ENCODE measurements around the gene SEC61A2.
"Not testable (repeated sequence)": the region's sequence is repeated elsewhere in the genome, so short reads cannot be mapped to it uniquely, and the experiment has no call there.

SEC61A2 gene

DNA sequence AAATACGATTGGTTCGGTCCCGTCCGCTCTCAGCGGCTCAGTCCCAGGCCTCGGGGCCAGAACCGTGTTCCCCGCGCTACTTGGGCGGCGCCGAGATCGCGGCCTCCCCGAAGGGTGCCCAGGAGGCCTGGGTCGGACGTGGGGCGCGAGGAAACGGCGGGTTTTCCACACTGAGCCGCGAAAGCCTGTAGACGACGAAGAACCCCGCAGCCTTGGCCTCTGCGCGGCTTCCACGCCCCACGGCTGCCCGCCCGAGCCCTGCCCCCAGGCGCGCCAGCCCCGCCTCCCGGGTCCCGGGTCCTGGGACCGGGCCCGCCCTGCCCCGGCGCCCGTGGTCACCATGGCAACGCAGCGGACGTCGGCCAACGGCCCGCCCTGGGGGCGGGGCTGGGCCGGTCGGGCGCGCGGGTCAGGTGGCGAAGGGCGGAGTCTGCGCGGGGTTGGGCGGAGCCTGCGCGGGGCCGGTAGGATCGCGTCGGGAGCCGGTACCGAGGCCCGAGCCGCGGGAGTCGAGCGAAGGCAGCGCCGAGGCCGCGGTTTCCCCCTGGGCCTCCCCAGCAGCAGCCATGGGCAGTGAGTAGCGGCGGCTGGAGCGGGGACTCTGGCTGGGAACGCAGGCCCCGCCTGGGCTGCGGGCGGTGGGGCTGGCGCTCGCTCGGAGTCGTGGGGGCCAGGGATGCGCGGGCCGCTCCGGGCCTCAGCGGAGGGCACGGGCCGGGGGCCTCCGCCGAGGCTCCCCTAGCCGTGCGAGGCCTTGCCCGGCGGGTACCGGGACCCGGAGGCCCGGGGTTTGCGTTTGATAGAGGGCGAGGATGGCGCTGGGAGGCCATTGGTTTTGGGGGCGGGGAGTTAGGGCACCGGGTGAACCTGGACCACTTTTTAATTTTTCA lies at the start of gene SEC61A2:
Gene SEC61A2 (plus strand): TSS at position 456 of the 890 bp plus-strand sequence. CDS start 111 bp downstream, at position 567.
- peak; percentile 98 for DNase-seq

DNA sequence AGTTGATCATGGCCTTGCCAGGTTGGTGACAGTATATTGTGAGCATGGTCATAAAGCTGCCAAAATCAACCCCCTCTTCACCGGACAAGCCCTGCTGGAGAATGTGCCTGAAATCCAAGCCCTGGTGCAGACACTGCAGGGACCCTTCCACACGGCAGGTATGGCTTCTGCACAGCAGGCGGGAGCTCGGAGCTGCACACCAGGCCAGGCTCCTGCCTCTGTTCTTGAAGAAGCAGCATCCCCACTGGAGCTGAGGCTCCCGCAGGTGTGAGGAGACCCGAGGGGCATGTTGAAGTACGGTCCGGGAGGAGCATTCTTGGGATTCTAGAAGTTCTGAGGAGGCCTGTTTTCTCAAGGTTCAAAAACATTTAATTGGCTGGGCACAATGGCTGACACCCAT lies 48.0 kb upstream of the SEC61A2 start:
- DNase-seq = no peak

DNA sequence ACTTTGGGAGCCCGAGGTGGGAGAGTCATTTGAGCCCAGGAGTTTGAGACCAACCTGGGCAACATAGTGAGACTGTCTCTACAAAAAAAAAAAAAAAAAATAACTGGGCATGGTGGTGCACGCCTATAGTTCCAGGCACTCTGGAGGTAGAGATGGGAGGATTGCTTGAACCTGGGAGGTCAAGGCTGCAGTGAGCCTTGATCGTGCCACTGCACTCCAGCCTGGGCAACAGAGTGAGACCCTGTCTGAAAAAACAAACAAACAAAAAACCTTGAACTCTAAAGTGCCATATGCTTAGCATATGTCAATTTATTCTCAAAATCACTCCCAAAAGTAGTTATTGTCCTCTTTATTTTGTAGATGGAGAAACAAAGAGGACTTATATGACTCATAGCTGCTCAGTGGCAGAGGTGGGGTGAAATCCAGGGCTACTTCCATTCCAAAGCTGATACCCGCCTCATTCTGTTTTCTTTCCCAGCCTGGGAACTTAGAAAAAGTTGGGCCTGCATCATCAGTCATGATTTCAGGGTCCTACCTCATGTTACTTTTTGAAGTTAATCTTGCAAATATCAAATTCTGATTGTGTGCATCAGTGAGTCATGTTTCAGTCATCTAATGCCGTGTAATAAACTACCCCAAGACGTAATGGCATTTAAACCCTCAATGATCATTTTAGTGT lies 47.5 kb upstream of the SEC61A2 start:
- no peak for DNase-seq

DNA sequence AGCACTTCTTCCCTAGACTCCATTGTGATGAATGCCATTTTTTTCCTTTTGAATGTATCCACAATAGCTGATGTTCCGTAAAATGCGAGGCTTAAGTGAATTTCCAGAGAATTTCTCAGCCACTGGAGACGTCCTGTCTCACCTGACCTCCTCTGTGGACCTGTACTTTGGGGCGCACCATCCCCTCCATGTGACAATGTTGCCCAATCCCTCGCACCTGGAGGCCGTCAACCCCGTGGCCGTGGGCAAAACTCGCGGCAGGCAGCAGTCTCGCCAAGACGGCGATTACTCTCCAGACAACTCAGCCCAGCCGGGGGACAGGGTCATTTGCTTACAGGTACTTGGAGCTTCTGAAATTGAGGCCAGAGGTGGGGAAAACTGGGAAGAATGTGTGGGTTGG lies 40.6 kb upstream of the SEC61A2 start:
- no peak for DNase-seq

DNA sequence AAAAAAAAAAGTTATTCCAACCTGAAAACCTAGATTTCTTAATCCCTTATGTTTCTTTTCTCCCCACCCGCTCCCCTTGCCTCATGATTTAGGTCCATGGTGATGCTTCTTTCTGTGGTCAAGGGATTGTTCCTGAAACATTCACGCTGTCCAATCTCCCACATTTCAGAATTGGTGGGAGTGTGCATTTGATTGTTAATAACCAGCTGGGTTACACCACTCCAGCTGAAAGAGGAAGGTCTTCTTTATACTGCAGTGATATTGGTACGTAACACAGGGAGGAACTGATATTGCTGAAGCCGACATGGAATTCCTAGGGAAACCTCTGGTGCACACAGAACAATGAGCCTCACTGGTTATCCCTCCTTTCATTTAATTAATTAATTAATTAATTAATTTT lies 38.1 kb upstream of the SEC61A2 start:
- no peak for DNase-seq

DNA sequence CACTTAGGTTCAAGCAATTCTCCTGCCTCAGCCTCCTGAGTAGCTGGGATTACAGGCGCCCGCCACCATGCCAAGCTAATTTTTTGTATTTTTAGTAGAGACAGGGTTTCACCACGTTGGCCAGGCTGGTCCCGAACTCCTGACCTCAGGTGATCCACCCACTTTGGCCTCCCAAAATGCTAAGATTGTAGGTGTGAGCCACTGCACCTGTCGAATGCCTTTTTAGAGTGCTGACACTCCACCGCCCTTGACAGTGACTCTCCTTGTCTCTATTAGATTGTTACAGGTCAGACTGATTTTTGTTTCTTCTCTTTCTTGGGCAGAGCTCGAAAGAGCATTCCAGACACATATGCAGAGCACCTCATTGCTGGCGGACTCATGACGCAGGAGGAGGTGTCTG lies 32.1 kb upstream of the SEC61A2 start:
- DNase-seq = not testable (repeated sequence)

DNA sequence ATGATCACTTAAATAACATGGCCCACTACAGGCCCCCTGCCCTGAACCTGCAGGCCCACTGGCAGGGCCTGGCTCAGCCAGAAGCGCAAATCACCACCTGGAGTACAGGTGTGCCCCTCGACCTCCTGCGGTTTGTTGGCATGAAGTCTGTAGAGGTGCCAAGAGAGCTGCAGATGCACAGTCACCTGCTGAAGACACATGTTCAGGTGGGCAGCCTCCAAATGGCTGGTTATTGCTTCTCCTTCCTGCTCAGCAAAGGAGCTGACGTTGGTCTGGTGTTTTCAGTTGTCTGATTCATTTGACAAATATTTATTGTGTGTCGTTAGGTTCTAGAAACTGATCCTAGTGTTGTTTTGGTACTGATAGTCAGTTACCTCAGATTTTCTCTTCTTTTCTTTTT lies 31.7 kb upstream of the SEC61A2 start:
- no peak for DNase-seq

DNA sequence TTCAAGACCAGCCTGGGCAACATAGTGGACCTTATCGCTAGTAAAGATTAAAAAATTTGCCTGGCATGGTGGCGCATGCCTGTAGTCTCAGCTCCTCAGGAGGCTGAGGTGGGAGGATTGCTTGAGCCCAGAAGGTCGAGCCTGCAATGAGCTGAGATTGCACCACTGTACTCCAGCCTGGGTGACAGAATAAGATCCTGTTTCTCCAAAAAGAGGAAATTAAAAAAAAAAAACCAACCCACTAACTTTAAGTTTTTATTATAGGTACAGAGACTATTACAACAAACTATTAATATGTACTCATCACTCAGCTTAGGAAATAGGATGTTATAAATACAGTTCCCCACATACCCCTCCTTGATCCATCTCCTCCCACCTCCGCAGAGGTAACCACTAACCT lies 30.5 kb upstream of the SEC61A2 start:
- DNase-seq = no peak

DNA sequence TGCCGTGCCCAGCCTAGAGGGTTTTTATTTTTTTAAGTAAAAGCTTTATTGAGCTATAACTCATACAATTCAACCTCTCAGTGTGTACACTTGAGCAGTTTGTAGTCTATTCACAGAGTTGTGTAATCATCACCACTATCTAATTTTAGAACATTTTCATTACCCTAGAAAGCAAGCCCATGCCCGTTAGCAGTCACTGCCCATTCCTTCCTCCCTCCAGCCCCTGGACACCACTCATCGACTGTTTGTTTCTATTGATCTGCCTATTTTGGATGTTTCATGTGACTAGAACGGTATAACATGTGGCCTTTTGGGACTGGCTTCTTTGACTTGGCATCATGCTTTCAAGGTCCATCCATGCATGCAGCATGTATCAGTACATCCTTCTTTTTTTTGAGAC lies 25.7 kb upstream of the SEC61A2 start:
- DNase-seq = no peak

DNA sequence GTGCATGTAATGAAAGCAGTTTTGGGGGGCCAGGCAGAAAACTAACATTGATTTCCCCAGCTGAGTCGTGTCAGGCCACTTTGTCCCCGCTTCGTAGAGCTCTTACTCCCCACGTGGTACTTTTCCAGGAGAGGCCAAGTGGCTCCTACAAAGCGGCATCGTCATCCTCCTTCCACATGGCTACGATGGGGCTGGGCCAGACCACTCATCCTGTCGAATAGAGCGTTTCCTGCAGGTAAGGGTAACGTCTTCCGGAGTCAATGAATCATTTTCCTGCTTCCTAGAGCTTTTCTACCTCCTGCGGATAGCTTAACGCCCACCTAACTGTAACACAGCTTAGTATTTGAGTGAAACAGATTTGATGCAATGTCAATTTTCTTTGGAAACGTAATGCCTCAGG lies 21.7 kb upstream of the SEC61A2 start:
- DNase-seq = no peak

DNA sequence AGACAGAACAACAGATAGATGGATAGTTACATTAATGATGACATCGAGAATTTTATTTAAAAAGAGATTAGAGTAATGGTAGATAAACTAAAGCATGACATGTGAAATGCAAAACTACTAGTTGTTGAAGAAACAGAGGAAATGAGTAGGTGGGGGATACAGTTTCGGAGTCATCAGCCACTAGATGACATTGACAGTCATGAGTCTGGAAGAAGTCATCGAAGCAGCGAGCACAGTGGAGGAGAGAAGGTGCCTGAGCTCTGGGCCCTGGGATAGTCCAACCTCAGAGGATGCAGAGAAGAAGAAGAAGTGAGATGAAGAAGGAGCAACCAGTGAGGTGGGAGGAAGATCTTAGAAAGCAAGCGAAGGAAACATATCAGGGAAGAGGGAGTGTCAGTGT lies 20.2 kb upstream of the SEC61A2 start:
- no peak for DNase-seq

DNA sequence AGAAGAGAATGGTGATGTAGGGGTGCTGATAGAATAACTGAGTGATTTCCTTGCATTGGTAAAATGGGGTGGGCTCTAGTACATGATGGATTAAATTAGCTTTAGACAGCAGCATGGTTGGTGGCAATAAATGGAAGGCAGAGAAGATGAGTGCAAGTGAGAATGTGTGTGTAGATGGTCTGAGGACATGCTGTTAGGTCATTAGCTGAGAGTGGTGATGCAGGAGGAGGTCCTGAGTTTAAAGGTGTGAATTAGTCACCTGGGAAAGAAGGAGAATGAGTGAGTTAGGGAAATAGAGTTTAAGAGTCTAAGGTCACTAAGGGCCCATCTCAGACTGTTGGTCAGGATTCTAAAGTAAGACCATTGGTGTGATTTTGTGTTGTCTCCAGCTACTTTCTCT lies 17.9 kb upstream of the SEC61A2 start:
- no peak for DNase-seq

DNA sequence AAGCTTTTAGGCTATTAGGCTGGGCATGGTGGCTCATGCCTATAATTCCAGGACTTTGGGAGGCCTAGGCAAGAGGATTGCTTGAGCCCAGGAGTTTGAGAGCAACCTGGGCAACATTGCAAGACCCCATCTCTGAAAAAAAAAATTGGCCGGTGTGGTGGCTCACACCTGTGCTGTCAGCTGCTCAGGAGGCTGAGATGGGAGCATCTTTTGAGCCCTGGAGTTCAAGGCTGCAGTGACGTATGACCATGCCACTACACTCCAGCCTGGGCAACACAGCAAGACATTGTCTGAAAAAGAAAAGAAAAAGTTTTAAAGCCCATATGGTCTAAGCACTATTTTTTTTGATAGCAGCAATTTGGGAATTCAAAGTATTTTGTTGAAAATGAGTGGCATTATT lies 15.8 kb upstream of the SEC61A2 start:
- no peak for DNase-seq

DNA sequence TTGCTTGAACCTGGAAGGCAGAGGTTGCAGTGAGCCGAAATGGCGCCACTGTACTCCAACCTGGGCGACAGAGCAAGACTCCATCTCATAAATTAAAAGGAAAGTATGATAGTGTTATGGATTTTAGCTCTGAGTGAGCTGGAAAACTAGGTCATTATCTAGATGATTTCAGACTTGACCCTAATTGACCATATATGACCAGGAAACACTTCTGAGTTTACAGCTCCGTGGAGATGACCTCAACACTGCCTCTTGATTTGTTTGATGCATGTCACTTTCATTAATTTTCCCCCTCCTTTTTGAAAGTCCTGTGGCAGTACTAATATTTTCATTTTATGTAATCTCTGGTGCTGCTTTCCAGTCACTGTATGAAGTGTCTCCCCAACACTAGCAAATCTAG lies 7.8 kb upstream of the SEC61A2 start:
- DNase-seq = no peak

DNA sequence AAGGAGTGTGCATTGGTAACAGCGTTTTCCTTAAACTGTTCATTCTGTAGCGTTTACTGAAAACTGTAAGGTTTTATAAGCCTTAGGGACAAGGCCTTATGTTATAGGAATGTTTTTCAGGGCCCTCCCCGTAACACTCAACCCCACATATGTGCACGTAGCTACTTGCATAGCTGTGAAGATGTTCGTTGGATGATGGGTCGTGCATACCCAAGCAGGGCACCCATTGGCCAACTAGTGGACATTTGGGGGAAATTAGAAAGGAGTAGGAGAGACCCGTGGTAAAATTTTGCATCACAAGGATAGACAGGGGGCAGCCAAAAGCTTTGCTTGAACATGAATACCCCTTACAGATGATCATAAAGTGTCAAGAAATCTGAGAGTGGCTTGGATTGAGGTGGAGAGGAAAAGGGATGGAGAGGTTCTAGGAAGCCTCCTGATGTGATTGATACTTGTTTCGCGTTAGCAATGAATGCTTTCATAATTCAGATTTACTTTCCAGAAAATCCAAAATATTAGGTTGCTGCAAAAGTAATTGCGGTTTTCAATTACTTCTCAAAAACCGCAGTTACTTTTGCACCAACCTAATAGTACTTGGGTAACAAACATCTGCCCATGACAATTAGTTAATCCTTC lies 878 bp downstream of the SEC61A2 start:
- peak; percentile 54 for DNase-seq

DNA sequence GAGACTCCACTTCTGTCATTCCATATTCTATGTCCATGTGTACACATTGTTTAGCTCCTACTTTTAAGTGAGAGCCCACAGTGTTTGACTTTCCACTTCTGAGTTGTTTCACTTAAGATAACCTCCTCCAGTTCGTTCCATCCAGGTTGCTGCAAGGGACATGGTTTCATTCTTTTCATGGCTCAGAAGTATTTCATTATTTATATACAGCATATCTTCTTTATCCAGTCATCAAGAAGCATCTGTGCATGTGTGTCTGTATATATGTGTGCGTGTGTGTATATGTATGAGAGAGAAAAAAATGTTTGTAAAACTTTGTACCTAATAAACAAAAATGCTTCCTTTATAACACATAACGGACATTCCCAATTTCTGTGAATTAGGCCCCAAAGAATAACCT lies 6.2 kb downstream of the SEC61A2 start:
- DNase-seq = no peak

DNA sequence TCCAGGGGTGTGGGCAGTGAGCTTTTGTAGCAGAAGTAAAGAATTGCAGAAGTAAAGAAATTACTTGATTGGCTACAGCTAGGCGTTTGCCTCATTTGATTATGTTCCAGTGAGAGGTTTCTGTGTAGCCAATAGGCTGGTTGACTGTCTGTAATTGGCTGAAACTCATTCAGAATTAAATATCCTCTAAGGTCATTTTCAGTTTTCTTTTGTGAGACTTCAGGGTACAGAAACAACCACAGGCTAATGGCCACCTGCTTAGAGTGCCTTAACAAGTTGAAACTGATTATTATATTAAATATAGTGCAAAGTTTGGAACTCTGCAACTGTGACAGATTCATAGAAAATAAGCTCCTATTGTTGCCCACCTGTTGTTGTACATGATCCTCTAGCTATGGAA lies 10.6 kb downstream of the SEC61A2 start:
- DNase-seq = no peak

DNA sequence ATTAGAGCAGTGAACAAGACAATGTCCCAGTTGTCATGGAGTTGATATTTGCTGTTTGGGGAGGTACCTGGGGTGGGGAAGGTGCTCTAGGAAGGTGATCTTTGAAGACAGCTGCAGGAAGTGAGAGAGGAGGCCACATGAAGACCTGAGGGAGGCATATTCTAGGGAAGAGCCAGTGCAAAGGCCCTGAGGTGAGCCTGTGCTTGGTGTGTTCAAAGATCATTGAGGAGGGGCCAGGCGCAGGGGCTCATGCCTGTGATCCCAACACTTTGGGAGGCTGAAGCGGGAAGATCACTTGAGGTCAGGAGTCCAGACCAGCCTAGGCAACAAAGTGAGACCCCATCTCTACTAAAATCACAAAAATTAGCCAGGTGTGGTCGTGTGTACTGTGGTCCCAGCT lies 15.1 kb downstream of the SEC61A2 start:
- no peak for DNase-seq

DNA sequence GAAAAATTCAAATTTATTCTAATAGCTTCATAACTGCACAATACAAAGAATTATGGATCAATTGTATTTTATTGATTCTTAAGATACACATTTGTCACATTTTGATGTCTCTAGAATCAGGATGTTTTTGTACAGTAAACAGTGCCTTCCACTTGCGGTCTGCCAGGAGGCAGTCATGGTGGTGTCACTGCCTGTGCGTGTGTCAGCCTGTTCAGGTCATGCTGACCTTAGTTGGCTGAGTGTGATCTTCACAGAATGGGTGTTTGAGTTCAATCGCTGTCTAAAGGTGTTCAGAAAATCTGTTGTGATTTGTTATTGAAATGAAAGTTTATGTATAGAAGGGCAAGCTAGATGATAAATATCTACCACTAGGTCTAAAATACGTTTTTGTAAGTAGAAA lies 20.7 kb downstream of the SEC61A2 start:
- no peak for DNase-seq

DNA sequence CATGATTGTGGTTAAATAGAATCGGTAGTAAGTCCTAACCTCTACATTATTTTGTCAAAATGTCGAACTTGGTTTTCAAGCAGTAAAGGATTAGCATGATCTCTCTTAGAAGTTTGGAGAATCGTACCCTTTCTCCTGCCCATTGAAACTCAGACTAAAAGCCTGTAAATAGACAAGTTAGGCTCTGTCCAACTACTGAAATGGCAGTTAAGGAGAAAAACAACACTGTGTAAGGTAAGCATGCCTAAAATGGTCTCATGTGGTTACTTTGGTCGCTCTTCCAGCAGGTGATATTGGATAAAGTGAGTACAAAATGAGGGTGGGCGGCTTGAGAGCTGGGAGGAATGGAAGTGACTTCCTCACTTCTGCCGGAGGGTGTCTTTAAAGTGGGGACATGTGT lies 25.0 kb downstream of the SEC61A2 start:
- DNase-seq = no peak

DNA sequence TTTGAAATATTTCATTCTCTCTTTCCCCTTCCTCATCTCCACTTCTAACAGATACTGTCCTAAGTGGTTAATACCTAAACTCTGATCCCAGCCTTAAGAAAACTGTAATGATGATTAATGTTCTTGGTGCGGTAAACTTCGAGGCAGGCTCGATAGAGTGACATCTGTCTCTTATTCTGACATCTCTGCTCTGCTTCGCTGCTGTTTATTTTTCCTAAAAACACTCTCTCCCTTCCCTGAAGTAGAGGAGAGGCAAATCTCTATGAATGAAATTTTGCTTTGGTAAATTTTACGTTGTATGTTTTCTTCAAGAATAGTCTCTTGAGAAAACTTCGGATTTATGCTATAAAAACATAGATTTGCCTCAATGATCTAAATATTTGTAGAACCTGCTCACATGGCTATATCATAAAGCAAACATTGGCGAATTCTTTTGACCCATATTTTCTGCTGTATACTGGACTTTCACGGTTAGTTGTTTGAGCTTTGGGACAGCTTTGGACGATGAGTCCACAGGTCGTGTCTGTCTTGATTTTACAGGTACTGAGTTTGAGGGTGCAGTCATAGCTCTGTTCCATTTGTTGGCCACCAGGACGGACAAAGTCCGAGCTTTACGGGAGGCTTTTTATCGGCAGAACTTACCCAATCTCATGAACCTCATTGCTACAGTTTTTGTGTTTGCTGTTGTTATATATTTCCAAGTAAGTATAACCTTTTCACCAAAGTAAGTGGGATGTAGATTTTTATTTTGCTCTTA lies 27.1 kb downstream of the SEC61A2 start:
- no peak for DNase-seq

DNA sequence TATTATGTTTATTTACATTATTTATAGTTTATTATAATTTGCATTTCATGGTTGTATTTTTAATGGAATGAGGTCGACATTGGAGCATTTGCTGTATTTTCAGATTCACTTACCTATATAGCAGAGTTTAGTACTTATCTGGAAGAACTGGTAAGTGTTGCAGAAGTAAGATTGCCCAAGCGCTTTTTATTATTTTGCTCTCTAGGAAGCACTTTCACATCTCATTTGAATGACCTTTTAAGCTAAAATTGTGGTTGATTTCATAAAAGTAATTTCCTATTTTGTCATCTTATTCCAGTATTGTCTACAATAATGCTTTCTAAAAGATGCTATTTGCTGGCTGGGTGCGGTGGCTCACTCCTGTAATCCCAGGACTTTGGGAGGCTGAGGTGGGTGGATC lies 28.6 kb downstream of the SEC61A2 start:
- no peak for DNase-seq

DNA sequence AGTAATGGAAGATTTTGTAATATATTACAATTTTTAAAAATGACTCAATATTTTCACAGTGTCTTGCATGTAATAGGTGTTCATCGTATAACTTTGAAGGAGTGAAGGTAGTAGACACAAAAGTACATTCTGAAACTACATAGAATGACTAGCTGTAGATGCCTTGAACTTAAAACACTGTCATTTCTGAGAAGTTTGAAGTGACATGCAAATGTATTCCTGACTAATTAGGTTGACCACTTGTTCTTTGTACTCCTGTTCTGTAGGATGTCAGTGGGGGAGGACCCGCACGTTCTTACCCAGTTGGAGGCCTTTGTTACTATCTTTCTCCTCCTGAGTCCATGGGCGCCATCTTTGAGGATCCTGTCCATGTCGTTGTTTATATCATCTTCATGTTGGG lies 31.2 kb downstream of the SEC61A2 start:
- no peak for DNase-seq
